Urinary bladder (tissue), 4 donors: ENCODE measurements around the gene PWWP2B. TPM values are rescaled to one million over a fixed set of nuclear protein-coding genes. Genes with fewer than 3 reads are reported as not detected.

Experiments
- DNase-seq: peaks from one replicate; pipeline ENCODE4 v3.0.0-alpha.2; 2015; ENCODE audit errors: extremely low spot score
- H3K27ac ChIP-seq: one replicate; pipeline ENCODE4 v1.5.1; 2013; ENCODE audit warnings: low read depth, mild to moderate bottlenecking, moderate library complexity
- H3K36me3 ChIP-seq: one replicate; pipeline ENCODE4 v1.6.1; 2013; ENCODE audit warnings: mild to moderate bottlenecking, moderate library complexity; ENCODE audit not compliant: insufficient read depth
- H3K4me1 ChIP-seq: one replicate; pipeline ENCODE4 v1.6.1; 2013; ENCODE audit warnings: mild to moderate bottlenecking, moderate library complexity; ENCODE audit not compliant: insufficient read depth
- H3K4me3 ChIP-seq: one replicate; pipeline ENCODE4 v1.5.1; 2013; ENCODE audit warnings: low read depth, low read length
- WGBS: extraction: QIAGEN DNeasy Blood & Tissue Kit; methylation state at CpG from one replicate; pipeline ENCODE4 v1.1.7; 2013; 5-methylcytosine and 5-hydroxymethylcytosine counted together
- polyA plus RNA-seq: library from polyadenylated mRNA; stranded (reverse); fragments of 200-250 nt; gene quantifications from one replicate; pipeline ENCODE4 v1.2.3, GENCODE V29; 2013
- total RNA-seq: library from RNA; depleted of rRNA; stranded (reverse); fragments of >200 nt; gene quantifications from one replicate; pipeline ENCODE4 v1.2.3, GENCODE V29; 2014
- donor health status: healthy with polysubstance abuse.
- donor health status: healthy.

Gene PWWP2B
- total and polyA plus RNA-seq, 2 donors, result 6.8 to 16.6 TPM

DNA sequence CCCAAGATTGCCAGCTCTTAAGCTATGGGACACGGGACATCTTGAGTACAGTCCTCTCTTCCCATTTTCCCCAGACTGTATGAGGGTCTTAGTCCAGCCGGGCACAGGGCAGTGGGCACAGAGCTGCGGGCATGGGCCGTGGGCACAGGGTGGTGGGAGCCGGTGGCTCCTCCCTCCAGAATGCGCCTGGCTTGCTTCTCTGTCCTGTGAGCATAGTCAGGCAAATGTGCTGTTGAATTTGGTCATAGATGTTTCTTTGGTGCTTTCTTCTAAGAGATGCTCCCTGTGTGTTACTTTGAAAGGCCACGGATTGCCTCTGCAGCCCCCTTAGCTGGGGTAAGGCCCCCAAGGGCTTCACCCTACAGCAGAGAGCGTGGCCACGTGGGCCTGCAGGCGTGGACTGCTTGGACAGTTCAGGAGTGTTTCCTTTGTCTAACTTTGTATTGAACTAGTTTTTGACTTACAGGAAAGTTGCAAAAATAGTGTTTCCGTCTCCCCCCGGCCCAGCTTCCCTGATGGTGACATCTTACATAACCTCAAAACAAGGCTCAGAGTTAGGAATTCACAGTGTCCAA, 40.3 kb upstream of the PWWP2B start:
- no peak for DNase-seq
- Histone ChIP-seq H3K4me3 (no peak overlapping the region), H3K27ac (no peak overlapping the region), H3K36me3 (no peaks in the 10 kb centered on the region), H3K4me1 (no peaks in the 10 kb centered on the region)
- 95% methylated on average over 12 of the region's 12 CpGs for WGBS

DNA sequence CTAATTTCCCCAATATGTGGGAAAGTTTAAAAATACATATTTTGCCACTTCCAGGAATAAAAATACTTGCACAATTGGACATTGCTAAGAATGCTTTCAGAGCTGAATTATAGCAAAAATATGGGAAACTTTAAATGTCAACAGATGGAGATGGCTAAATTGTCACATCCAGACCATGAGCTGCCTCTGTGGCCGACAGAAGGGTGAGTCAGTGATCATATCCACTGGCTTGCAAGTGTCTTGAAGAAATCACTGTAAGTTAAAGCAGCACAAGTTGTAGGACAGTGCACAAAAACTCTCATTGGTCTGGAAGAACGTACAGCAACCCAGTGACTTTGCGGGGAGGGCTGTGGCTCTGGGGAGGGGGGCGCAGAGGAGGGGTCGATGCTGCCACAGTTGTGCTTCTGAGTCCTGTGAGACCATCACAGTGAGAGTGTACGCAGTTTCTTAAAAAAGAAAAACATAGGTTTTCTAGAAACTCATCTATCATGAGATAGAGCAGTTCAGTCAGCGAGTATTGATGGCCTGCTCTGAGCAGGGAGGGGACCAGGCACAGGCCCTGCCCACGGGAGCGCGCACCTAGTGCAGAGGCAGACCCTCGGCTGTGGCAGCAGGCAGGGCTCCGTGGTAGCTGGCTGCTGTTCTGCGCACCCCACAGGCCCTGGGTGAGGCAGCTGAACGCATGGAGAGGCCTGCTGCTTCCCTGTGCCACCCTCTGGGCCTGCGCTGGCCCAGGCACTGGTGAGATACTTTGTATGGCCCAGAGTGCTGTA, 39.5 kb upstream of the PWWP2B start:
- no peak for DNase-seq
- Histone ChIP-seq H3K4me1 (no peaks in the 10 kb centered on the region), H3K4me3 (no peak overlapping the region), H3K36me3 (no peaks in the 10 kb centered on the region), H3K27ac (no peak overlapping the region)
- 97% methylated on average over 15 of the region's 15 CpGs for WGBS

DNA sequence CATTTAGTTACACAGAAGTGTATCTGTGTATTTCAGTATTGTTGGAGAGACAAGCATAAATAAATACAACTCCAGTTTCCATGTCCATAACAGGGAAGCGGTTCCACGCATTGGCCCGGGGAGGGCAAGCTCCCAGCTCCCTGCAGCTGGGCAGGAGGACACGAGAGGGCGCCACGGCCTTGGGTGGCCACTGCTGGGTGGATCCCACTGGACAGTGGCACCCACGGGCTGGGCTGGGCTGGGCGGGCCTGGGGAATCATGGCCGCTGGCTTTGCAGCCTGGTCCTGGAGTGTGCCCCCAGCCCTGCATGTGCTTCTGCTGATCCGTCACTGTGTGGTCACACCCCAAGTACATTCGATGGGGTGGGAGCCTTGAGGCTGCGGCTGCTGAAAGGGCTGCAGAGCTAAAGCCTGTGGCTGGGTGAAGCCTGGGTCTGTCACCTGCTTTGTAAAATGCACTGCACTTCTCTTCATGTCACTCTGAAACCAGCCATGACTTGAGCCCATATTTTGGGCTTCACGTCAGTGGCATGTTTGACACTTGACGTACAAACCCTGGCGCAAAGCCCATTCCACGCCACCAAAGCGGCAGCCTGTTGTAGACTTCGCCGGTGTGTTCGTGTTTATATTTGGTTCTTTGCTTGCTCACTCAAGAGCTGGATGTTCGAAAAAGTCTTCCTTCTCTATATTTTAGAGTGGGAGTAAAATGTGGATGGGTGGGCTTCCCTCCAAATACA, 37.5 kb upstream of the PWWP2B start:
- Histone ChIP-seq H3K4me3 (no peak overlapping the region), H3K27ac (no peak overlapping the region), H3K4me1 (no peaks in the 10 kb centered on the region), H3K36me3 (no peaks in the 10 kb centered on the region)
- no peak for DNase-seq
- WGBS, result 69% methylated on average over 21 of the region's 21 CpGs

DNA sequence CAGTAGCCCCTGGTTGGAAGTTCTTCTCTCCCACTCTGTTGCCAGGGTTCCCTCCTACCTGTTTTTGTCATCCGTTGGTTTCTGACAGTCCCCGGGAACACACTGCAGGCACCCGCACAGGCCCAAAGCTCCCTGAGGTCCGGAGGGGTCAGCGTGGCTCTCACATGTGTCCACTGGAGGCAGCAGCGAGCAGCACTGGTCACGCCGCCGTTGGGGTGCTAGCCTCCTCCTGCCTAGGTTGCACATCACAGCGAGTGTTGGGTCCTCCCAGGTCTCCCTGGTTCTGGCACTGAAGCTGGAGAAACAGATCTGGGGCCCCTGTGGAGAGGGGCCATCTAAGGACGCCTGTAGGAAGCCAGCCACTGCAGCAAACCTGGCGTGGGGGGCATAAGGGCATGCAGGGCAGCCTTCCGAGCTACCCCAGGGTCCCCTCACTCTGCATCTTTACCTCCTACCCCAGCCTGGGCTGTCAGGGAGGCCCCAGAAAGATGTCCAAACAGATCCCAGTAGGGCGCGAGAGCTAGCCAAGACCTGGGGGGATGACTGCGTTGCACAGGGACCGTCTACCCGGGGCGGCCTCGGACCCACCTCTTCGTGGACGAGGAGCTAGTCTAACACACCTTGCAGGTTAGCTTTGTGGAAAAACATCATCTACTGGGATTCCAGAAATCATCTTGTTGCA, 36.1 kb upstream of the PWWP2B start:
- H3K4me1 ChIP-seq, result no peaks in the 10 kb centered on the region
- H3K36me3 ChIP-seq, result no peaks in the 10 kb centered on the region
- H3K27ac ChIP-seq, result no peak overlapping the region
- 74% methylated on average over 22 of the region's 22 CpGs for WGBS
- no peak for DNase-seq
- no peak overlapping the region for H3K4me3 ChIP-seq

DNA sequence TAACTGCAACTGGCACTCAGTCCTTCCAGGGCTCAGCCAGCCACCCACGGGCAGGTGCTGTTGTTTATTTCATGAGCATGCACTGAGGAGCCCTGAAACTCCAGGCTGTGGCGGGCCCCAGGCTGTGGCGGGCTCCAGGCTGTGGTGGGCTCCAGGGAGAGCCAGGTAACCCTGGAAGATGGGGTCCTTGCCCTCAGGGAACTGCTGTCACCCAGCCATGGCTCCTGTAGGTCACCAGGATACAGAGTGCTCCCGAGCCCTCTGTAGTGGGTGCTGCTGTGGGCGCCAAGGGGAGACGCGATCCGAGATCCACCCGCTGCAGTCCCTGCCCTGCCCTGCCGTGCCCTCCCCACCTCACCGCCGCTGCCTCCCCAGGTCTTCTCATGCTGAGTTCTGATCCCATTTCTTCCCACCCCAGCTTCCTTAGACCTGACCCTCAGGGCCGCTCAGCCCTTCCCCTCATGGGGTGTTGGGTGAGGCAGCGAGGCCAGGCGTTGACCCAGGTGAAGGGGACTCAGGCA, 35.4 kb upstream of the PWWP2B start:
- Histone ChIP-seq H3K27ac (no peak overlapping the region), H3K36me3 (no peaks in the 10 kb centered on the region), H3K4me3 (no peak overlapping the region), H3K4me1 (no peaks in the 10 kb centered on the region)
- DNase-seq, result no peak
- WGBS, result 97% methylated on average over 15 of the region's 15 CpGs

DNA sequence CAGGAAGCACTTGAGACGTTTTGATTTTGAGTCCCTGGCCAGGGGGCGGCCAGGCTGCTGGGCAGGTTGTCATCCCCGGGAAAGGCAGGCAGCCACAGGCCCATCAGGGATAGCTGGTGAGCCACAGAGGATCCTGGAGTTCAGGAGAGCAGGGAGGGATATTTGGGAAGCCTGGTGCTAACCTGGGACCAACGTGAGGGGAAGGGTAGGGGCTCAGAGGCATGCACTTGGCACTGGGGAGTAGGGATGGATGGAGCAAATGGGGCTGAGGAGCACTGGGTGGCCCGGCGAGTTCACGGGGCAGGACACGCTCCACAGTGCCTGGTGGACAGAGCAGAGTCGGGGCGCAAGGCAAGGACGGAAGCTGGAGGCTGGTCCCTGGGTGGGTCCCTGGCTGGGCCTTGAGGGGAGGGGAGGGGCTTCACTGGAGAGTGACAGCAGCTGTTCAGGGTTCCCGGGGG, 34.8 kb upstream of the PWWP2B start:
- H3K4me3 ChIP-seq, result no peak overlapping the region
- H3K27ac ChIP-seq, result no peak overlapping the region
- H3K4me1 ChIP-seq, result no peaks in the 10 kb centered on the region
- no peaks in the 10 kb centered on the region for H3K36me3 ChIP-seq
- DNase-seq, result no peak
- WGBS, result 85% methylated on average over 12 of the region's 12 CpGs

DNA sequence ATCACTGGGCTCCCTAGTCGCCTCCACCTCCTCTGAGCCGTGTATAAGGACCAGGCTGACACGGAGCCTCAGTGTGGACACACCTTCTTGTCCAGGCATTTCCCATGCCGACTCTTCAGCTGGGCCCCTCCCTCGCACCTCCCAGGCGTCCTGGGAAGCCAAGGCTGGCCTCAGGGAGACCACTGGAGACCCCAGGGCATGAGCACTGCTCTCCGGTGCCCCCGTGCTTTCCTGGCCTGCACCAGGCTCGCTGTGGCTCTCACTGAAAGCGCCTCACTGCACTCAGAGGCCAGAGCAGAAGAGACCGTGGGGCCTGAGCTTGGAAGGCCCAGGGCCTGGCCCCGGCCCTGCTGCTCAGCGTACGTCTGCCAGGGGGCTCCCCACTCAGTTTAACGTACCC, 33.6 kb upstream of the PWWP2B start:
- Histone ChIP-seq H3K36me3 (no peaks in the 10 kb centered on the region), H3K4me3 (no peak overlapping the region), H3K4me1 (no peaks in the 10 kb centered on the region), H3K27ac (no peak overlapping the region)
- DNase-seq, result no peak
- 81% methylated on average over 15 of the region's 15 CpGs for WGBS

DNA sequence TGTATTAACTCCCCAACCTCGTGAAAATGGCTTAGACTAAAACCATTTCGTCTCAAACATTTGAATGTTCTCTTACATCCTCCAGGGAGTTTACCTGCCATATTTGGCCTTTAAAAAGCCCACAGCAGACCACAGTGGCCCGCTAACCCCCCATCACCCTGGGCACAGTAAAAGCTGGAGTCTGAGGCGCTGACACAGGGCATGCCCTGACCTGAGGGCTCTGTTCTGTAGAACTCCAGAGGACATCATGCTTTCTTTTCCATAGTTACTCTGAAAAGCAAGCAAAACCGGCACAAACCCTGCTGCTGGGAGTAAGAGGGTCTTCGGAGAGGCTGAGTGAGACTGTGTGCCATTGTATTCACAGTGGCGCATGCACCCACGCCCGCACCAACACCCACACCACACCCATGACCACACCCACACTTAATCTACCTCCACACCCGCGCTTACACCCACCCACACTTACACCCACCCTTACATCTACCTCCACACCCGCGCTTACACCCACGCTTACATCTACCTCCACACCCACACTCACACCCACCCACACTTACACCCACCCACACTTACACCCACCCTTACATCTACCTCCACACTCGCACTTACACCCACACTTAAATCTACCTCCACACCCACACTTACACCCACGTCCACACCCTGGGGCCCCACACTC, 32.9 kb upstream of the PWWP2B start:
- no peaks in the 10 kb centered on the region for H3K36me3 ChIP-seq
- DNase-seq, result no peak
- H3K27ac ChIP-seq, result no peak overlapping the region
- H3K4me3 ChIP-seq, result no peak overlapping the region
- 60% methylated on average over 16 of the region's 16 CpGs for WGBS
- no peaks in the 10 kb centered on the region for H3K4me1 ChIP-seq

DNA sequence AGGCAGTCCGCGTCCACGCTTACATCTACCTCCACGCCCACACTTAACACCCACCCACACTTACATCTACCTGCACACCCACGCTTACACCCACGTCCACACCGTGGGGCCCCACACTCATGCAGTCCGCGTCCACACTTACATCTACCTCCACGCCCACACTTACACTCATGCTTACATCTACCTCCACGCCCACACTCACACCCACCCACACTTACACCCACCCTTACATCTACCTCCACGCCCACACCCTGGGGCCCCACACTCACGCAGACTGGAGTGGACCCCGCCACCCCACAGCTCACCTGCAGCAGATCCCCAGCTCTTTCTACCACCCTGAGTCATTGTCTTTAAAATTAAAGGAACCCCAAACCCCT, 32.4 kb upstream of the PWWP2B start:
- no peak overlapping the region for H3K4me3 ChIP-seq
- no peaks in the 10 kb centered on the region for H3K36me3 ChIP-seq
- WGBS, result 89% methylated on average over 14 of the region's 14 CpGs
- no peak overlapping the region for H3K27ac ChIP-seq
- DNase-seq, result no peak
- no peaks in the 10 kb centered on the region for H3K4me1 ChIP-seq

DNA sequence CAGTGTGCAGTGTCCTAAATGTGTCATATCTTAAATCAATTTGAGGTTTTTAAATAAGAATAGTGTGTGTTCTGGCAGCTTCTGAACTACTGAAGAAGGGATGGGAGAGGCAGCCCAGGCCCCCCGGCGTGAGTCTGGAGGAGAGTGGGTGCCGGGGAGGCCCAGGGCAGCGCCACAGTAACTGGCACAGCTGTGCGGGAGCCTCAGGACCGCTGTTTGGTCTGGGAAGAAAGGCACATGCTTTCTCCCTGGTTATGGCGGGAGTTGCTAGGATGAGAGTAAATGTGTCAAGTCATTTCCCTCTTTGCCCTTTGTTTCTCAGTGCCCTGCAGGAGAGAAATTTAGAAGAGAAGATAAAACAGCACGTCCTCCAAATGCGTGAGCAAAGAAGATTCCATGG, 31.9 kb upstream of the PWWP2B start:
- 94% methylated on average over 9 of the region's 9 CpGs for WGBS
- Histone ChIP-seq H3K4me3 (no peak overlapping the region), H3K27ac (no peak overlapping the region), H3K36me3 (no peaks in the 10 kb centered on the region), H3K4me1 (no peaks in the 10 kb centered on the region)
- DNase-seq, result no peak

DNA sequence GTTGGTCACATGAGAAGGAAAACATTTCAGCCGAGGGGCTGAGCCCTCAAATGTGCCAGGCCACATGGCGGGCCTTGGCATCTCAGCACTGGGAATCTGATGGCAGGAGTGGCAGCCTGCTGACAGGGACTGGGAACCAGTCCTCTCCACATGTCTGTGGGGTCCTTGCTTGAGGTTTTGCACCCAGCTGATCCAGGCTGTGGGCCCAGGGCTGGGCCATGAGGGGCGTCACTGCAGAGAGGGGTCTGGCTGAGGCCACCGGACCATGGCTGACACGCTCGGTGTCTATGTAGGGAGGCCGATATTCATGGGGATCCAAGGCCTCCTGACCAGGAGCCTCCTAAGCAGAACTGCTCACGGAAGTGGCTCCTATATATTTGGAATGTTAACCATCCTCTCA, 31.0 kb upstream of the PWWP2B start:
- Histone ChIP-seq H3K27ac (no peak overlapping the region), H3K4me3 (no peak overlapping the region), H3K36me3 (no peaks in the 10 kb centered on the region), H3K4me1 (no peaks in the 10 kb centered on the region)
- 95% methylated on average over 8 of the region's 8 CpGs for WGBS
- DNase-seq, result no peak

DNA sequence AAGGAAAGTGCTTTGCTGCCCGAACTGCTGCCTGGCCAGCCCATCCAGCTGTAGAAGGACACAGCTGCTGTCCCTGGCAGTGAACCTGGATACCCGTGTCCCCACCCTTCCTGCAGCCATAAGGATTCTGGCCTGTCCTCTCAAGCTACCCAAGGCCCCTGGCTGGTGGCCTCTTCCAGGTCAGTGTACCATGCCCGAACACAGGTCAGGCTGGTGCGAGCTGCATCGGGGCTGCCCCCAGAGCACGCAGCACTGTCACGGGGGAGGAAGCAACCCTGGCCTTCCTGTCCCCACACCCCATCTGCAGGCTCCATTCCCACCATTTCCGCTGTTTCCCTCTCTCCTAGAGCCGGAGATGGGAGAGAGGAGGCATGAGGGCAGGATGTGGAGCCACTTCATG, 30.5 kb upstream of the PWWP2B start:
- H3K27ac ChIP-seq, result no peak overlapping the region
- no peaks in the 10 kb centered on the region for H3K4me1 ChIP-seq
- 88% methylated on average over 9 of the region's 9 CpGs for WGBS
- H3K36me3 ChIP-seq, result no peaks in the 10 kb centered on the region
- no peak overlapping the region for H3K4me3 ChIP-seq
- DNase-seq, result no peak

DNA sequence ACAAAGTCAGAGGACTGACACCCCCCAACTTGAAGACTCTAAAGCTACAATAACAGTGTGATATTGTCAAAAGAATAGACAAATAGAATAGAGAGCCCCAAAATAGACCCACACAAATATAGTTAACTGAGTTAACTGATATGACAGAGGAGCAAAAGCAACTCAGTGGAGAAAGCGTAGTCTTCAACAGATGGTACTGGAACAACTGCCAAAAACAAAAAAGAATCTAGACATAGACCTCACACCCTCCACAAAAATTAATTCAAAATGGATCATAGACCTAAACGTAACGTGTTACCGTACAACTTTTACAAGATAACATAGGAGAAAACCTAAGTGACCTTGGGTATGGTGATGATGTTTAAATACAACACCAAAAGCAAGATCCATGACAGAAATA, 28.6 kb upstream of the PWWP2B start:
- 85% methylated on average over 4 of the region's 4 CpGs for WGBS
- Histone ChIP-seq H3K36me3 (no peaks in the 10 kb centered on the region), H3K27ac (no peak overlapping the region), H3K4me1 (no peaks in the 10 kb centered on the region), H3K4me3 (no peak overlapping the region)
- no peak for DNase-seq
